Measurements from ENCODE around the gene CKB.
"Not testable (repeated sequence)": the region's sequence is repeated elsewhere in the genome, so short reads cannot be mapped to it uniquely, and the experiment has no call there.

The CKB gene

GRCh38 chr14:103526247-103526913 is 3.8 kb upstream of the CKB start:
- DNase-seq (ENCODE audit: low spot score) = no peak

- DNase-seq (ENCODE audit: low spot score) = not testable (repeated sequence)
Observed at GRCh38 chr14:103525430-103526246, 3.0 kb upstream of the CKB start.

- DNase-seq (ENCODE audit: low spot score) = no peak
Observed at GRCh38 chr14:103524002-103524935, 1.6 kb upstream of the CKB start.

- no peak for DNase-seq (ENCODE audit: low spot score)
Observed at GRCh38 chr14:103523575-103523954, 935 bp upstream of the CKB start.

GRCh38 chr14:103521951-103522563 is 573 bp downstream of the CKB start:
- DNase-seq (ENCODE audit: low spot score) = peak; percentile 26

GRCh38 chr14:103521438-103521950 is 1.1 kb downstream of the CKB start:
- no peak for DNase-seq (ENCODE audit: low spot score)

GRCh38 chr14:103520657-103521437 is 1.8 kb downstream of the CKB start:
- peak; percentile 89 for DNase-seq (ENCODE audit: low spot score)

GRCh38 chr14:103520269-103520656 is 2.4 kb downstream of the CKB start:
- no peak for DNase-seq (ENCODE audit: low spot score)

GRCh38 chr14:103519837-103520212 is 2.8 kb downstream of the CKB start:
- no peak for DNase-seq (ENCODE audit: low spot score)

- DNase-seq (ENCODE audit: low spot score) = peak; percentile 63
Observed at GRCh38 chr14:103519043-103519836, 3.4 kb downstream of the CKB start.

- peak; percentile 88 for DNase-seq (ENCODE audit: low spot score)
Observed at GRCh38 chr14:103518422-103519042, 4.1 kb downstream of the CKB start.

GRCh38 chr14:103517721-103518421 is 4.8 kb downstream of the CKB start:
- DNase-seq (ENCODE audit: low spot score) = peak; percentile 52

GRCh38 chr14:103517174-103517566 is 5.5 kb downstream of the CKB start:
- DNase-seq (ENCODE audit: low spot score) = no peak

GRCh38 chr14:103516426-103517173 is 6.0 kb downstream of the CKB start:
- no peak for DNase-seq (ENCODE audit: low spot score)

- no peak for DNase-seq (ENCODE audit: low spot score)
Observed at GRCh38 chr14:103514596-103515421, 7.8 kb downstream of the CKB start.

GRCh38 chr14:103512701-103513611 is 9.7 kb downstream of the CKB start:
- peak; percentile 90 for DNase-seq (ENCODE audit: low spot score)

Measured in GM03348 (cell line).